HT1080 (cell line): ENCODE measurements around the gene KLHL41. TPM values are rescaled to one million over a fixed set of nuclear protein-coding genes. Genes with fewer than 3 reads are reported as not detected.
A peak's percentile ranks its signal among the peaks of the same experiment; 100 is the strongest.

Experiments
- DNase-seq: peaks from one replicate; pipeline ENCODE4 v3.0.0-alpha.2; 2015; ENCODE audit warnings: low read depth
- polyA plus RNA-seq, 2 experiments: library from polyadenylated mRNA; depleted of rRNA; stranded (reverse); fragments of >200 nt; gene quantifications; 2 replicates each; pipeline ENCODE4 v1.2.3, GENCODE V29; 2015
- total RNA-seq: library from RNA; depleted of rRNA; stranded (reverse); fragments of >200 nt; shearing (Covaris generic); gene quantifications from 2 replicates; pipeline ENCODE4 v1.2.3, GENCODE V29; 2014; rRNA removed

Gene KLHL41
- total RNA-seq, result not detected in 2 replicates
- polyA plus RNA-seq (2015; cell fraction: cytosol; rRNA removed), result not detected in 2 replicates
- 0.12 and 0.17 TPM in 2 replicates for polyA plus RNA-seq (2015; cell fraction: nucleus; rRNA removed)

DNA sequence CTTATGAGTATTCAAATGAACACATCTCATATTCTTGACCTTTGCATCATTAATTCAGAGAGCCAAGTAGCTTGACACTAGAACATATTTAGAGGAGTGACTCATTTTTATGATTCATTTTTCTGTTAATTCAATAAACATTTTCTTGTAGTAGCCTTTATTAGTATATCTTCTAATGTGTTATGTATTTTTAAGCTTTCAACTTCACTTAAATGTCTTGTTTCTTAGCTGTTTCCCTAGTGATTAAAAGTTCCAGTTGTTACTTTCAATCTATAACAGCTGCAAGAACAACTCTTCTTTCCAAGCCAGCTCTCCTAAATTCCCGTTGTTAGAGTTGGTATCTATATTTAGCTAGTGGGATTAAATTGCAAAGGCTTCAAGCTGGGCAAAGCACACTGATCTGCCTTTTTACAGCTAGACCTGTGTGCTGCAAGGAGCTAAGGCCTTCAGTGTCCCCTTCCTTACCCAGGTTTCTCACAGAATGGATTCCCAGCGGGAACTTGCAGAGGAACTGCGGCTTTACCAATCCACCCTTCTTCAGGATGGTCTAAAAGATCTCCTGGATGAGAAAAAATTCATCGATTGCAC lies at the start of gene KLHL41:
Gene KLHL41 (plus strand): TSS at position 405 of the 588 bp plus-strand sequence. CDS start 77 bp downstream, at position 482.
- DNase-seq, result no peak

DNA sequence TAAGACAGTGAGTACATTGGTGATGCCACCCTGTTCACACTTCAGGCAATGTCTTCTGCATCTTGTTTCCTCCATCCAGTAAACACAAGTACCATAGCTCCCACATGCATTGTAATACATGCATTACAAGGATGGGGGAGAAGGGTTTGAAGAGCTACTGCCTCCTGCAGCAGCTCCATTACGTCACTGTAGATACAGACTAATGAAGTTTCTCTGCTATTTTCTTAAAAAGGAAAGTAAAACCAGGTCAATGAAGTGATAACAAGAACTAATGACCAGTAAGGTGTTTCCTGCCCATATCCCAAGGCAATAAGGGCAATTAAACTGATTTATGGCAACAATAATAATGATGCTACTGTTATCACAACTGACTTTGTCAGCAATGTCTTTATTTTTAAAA lies 48.4 kb upstream of the KLHL41 start:
- DNase-seq, result no peak

DNA sequence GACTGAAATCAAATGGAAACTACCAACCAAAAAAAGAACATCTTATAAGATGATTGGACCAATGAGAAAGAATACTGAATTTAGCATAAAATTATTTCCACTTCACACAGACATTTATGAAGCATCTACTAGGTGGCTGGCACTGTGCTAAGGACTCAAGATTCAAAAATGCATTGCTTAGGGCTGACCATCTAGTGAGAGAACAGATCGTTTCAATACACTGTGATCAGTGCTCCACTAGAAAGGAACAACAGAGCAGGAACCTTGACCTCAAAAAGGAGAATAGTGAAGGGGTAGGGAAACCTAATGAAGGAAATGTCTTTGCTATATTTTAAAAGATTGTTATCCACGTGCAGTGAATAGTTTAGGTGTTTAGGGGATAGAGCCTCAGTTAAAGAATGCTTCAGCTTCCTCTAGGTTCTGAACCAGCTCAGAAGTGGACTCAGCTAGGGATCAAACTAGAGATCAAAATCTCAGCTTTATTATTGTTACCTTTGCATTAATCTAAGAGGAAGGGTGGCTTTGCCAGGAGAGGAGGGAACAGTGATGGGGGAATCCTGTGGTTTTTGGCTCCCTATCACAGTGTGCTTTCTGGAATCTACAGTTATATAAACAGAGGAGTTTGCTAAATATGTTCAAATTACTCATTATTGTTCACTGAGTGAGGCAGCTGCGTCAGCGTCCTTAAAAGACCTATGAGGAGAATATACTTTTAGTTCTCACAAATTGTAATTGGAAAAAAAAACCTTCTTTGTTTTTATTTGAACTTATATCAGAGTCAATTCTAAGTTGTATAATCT lies 46.4 kb upstream of the KLHL41 start:
- peak; percentile 63 for DNase-seq

DNA sequence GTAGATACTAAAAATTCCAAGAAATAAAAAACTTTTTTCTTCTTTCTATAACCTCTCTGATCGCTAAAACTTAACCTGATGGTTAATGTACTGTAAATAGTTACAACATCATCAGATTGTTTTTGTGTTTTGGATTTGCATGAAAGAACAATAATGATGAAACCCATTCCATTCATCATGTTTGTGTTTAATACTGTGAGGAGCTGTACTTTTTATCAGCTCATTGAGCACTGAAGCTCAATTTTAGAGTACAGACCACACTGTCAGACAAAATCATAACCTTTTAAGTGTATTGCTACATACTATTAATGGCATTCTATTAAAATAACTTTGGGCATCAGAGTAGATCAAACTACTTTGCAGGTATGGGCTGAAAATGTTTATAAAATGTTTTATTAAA lies 45.0 kb upstream of the KLHL41 start:
- no peak for DNase-seq

DNA sequence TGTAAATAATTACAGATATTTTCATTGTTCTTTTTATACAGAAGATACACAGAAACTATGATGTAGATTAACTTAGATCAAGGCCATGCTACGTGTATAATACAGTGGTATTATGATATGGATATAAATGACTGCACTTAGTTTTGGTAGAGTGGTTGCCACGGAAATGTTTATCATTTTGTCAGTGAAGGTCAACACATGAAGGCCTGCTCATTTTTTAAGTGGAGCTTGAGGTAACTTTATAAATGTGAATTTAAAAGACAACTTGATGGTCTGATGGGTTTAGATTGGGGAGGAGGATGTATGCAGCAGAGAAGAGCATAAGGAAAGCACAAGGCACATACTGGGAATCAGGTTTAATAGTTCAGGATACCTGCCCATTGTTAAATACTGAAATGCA lies 44.6 kb upstream of the KLHL41 start:
- DNase-seq, result no peak

DNA sequence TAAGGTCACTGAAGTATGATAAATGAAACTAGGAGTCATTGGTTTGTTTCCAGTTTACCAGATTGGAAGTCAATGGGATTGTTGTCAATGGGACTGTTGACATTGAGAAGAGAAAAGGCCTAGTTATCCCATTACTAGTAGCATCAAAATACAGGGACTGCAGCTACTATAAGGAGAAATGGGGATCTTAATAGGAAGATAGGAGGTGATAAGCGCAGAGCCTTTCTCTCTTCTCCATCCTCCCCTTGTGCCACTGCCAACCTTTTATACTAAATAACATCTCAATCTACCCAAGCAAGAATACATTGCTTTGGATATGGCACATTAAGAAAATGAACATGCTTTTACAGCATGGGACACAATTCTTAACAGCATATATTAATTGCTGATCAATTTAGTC lies 40.7 kb upstream of the KLHL41 start:
- no peak for DNase-seq

DNA sequence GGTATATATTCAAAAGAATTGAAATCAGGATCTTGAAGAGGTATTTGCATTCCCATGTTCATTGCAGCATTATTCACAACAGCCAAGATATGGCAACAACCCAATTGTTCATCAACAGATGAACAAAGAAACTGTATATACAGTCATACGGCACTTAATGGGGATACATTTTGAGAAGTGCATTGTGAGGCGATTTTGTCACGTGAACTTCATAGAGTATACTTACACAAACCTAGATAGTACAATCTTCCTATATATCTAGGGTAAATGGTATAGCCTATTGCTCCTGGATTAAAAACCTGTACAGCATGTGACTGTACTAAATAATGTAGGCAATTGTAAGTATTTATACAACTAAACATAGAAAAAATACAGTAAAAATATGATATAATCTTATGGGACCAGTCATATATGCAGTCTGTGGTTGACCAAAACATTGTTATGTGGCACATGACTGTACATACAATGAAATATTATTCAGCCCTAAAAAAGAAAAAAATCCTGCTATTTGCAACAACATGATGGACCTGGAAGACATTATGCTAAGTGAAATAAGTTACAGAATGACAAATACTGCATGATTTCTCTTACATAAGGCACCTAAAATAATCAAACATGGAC lies 39.4 kb upstream of the KLHL41 start:
- no peak for DNase-seq

DNA sequence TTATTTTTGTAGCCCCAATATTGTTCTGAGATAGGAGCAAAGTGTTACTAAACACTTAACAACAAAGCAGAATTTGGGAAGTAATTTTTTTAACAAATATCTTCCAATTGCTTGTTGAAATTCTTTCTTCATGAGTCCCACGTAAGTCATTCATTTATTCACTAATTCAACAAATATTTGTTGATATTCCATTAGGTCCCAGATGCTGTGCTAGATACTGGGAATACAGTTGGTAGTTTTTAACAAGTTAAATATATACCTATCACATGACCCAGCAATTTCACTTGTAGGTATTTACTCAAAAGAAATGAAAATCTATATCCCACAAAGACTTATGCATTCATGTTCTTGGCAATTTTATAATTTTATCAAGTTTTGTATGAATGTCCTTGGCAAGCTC lies 37.3 kb upstream of the KLHL41 start:
- no peak for DNase-seq

DNA sequence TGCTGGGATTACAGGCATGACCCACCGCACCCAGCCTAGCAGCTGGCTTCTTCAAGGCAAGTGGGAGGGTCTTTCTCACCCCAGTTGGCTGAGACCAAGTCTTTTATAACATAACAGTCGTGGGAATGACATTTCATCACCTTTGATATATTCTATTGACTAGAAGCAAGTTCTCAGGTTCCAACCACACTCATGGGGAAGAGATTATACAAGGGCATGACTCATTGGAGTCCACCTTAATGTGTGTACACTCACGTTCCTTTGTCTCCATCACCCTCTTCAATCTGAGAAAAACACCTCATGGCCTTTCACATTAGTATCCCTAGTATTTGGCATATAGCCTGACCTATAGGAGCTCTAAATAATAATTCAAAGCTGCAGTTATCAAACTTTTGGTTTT lies 33.0 kb upstream of the KLHL41 start:
- DNase-seq, result peak; percentile 87

DNA sequence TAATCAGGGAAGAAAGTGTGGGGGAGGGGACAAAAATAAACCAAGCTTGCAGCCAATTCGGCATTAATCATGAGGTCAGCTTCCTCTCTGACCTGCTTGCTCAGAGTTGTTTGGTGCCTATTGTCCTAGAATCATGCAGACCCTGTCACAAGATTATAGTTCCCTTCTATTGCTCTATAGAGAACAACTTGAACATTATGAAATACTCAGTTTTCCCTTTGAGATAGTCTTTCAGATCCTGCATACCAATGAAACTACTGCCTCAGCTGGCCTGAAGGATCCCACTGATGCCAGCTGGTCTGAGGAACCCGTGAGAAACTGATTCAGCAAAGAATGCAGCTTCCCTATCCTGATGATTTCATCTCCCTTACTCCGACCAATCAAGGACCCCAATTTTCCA lies 31.2 kb upstream of the KLHL41 start:
- peak; percentile 39 for DNase-seq

DNA sequence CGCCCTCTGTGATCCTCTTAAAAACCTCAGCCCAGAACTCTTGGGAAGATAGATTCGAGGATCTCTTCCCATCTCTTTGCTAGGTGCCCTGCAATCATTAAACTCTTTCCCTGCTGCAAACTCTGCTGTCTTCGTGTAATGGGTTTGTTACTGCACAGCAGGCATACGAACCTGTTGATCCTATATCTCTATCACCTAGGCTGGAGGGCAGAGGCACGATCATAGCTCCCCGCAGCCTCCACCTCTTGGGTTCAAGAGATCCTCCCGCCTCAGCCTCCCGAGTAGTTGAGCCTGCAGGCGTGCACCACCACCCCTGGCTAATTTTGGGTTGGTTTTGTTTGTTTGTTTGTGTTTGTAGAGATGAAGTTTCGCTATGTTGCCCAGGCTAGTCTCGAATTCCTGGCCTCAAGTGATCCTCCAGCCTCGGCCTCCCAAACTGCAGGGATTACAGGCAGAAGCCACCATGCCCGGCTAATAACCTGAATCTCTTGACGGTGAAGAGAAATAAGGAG lies 30.7 kb upstream of the KLHL41 start:
- no peak for DNase-seq

DNA sequence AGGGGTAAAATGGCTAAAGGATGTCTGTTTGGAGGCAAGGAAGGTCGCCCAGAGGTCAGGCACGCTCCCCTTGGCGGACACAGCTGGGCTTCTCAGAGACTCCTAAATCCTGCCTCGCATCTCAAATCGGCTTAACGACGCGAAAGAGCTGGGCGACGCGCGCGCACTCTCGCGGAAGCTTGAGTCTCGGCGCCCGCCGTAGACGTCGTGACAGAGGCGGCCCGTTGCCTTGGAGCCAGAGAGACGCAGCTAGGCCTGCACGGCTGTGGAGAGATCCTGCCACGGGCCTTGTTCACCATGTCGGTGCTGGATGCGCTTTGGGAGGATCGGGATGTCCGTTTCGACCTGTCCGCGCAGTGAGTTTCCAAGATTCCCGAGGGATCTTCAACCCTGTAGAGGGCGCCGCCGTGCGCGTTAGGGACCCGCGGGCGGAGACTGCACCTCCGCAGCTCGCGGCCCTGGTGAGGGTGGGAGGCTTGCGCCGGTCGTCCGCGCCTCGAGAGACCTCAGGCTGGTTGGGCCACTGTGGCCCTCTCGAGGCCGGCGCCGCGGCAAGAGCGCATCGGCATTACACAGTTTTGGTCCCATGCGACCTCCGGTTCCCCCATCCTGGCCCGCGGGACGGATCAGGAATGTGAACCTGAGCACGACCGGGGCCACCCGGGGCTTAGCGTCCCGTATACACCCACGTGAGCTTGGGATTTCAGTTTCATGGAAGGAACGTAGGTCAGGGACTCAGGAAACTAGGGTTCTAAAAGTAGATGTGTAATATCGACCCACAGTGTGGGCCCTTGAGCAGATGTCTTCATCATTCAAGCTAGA lies 30.0 kb upstream of the KLHL41 start, which contains the start of gene BBS5:
Gene BBS5 (plus strand): TSS at position 238 of the 822 bp plus-strand sequence. CDS start 60 bp downstream, at position 298.
- DNase-seq, result peak; percentile 52

DNA sequence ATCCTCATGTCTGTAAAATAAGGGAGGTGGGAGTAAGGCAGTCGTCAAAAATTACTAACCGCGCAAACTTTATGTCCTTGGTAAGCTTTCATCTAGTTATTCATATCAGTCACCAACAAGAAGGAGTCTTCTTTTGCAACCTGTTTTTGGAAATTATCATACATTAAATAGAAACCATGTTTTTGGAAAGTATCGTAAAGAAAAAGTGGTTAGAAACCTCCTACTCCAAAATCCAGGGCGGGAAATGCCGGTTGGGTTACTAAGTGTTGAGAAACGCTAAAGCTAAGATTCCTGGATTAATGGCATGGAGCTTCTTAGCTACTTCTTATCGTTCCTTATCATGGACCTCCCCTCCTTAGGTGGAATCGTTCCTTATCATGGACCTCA lies 29.4 kb upstream of the KLHL41 start:
- no peak for DNase-seq

DNA sequence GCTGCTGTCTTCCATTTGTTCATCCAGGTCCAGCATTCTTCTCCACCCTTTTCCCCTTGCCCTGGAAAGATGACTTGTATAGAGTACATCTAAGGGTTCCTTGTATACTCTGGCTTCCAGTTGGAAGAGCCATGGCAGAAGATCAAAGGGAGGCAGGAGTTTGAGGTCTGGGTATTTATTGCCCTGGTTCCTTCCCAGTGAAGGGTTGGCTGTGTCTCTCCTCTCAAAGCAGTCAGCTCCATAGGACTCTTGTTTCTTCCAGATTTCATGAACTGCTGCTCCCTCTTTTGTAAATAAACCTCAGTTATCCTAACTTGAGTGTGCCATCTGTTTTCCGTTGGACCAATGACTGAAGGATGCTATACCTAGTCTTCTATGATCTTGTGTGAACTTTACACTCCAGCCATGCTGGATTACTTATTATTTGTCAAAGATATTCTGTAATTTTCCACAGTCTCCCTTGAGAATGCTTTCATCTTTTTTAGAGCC lies 23.8 kb upstream of the KLHL41 start:
- DNase-seq, result no peak

DNA sequence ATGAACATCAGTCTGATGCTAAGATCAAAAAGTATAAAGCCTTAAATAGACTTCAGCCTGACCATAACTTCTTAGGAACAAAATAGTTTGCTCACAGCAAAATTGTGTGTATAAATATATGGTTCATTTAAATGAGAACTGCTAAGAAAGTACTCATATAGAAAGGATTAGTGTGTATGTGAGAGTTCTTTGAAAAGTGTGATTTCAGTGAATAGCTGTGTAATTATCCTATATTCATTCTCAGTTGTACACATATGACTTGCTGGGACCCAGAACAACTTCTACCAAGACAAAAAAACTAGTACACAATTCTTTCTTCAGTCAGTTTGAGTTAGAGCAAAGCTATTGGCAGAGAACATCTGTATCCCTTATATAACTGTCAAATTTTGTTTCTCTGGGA lies 23.0 kb upstream of the KLHL41 start:
- DNase-seq, result no peak

DNA sequence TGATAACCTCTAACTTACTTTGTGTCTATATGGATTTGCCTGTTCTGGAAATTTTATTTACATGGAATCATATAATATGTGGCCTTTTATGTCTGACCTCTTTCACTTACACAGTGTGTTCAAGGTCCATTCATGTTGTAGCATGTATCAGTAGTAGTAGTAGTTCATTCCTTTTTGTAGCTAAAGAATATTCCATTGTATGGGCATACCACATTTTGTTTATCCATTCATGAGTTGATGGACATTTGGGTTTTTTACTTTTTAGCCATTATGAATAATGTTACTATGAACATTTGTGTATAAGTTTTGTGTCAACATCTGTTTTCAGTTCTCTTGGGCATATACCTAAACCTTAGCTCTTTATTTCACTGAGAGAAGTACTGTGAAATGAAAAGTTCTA lies 18.7 kb upstream of the KLHL41 start:
- DNase-seq, result no peak

DNA sequence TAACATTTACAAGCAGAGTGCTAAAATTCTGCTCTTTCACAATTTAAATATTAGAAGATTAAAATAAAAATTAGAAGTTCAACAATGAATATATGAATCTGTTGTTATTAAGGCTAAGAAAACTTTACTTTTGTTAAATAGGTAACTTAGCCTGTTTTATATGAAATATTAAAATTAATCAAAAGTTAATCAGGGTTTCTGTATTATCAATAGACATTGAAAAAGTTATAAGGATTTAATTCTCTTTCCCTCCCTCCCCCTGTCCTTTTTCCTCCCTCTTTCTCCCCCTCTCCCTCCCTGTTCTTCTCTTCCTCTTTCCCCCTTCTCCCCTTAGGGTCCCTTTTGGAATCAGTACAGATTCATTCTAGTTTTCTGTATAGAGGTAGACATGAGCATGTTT lies 18.1 kb upstream of the KLHL41 start:
- DNase-seq, result no peak

DNA sequence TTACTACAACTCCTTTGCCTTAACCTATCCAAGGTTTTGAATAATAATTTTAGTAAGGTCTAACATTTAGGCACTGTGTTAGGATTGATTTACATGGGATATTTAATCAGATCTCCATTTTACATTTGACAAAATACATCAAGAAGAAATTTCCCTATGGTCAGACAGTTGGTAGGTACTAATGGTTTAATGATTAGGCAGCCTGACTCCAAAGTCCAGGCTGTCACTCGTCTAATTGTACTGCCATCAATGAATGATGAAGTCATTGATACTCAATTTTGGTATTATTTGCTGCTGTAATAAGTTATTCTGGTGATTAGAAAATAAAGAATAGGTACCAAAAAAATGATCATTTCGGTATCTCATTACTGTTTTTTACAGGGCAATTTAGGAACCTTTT lies 16.1 kb upstream of the KLHL41 start:
- no peak for DNase-seq

DNA sequence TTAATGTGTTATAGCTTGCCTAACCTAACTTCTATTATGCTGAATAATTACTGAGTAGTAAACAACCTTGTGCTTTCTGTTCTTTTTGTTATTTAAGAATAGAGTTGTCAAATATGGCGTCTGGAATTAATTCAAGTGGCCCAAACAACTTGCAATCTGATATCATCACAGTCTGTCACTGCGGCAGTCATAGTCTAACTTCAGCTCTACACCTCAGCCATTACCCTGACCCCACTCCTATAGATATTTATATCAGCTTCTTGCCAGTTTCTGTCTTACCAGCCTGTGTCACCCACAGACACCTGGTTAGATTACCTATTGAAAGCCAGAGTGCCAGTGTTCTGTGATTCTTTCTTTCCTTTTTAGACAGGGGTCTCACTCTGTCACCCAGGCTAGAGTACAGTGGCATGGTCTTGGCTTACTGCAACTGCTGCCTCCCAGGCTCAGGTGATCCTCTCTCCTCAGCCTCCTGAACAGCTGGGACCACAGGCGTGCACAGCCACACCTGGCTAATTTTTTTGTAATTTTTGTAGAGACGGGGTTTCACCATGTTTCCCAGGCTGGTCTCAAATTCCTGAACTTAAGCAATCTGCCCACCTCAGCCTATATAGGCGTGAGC lies 14.1 kb upstream of the KLHL41 start:
- DNase-seq, result no peak

DNA sequence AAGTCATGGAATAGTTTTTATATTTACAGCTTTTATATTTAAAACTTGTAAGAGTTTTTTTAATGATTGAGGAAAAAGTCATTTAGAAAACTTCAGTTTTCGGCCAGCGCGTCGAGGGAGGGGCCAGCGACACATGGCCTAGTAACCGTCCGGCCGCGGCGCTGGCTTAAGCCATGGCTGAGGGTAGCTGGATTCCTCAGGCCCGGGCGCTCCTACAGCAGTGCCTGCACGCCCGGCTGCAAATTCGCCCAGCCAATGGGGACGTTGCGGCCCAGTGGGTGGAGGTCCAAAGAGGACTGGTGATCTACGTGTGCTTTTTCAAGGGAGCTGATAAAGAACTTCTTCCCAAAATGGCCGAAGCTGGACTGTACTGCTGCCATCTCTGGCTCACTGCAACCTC lies 4.9 kb upstream of the KLHL41 start:
- DNase-seq, result no peak

DNA sequence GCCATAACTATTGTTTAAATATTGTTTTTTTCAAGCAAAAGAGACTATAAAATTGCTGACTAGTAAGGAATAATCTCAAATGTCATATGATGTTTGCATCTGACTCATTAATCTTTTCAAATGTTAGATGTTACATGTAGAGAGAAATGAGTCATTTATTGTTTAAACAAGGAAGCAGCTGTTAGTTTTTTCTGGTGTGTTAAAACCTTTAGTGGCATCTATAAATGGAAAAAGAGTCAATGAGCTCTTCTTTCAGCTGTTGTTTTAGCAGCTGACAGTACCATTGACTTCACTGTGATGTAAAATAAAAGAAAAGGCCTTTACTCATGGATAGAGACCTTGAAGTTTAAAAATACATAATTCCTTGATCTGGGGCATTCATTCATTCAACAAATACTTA lies 1.8 kb upstream of the KLHL41 start:
- DNase-seq, result peak; percentile 71
